ENCODE measurements around the gene MAP1B.
"Not testable (repeated sequence)": the region's sequence is repeated elsewhere in the genome, so short reads cannot be mapped to it uniquely, and the experiment has no call there.

MAP1B gene

GRCh38 chr5:72077390-72077789, 29.9 kb upstream of the MAP1B start:
- no peak overlapping the region for H3K4me3 ChIP-seq (ENCODE audit: control insufficient read depth, low read depth, low read length)
- DNase-seq (ENCODE audit: low read depth) = no peak
- TF ChIP-seq, protein P1, sequence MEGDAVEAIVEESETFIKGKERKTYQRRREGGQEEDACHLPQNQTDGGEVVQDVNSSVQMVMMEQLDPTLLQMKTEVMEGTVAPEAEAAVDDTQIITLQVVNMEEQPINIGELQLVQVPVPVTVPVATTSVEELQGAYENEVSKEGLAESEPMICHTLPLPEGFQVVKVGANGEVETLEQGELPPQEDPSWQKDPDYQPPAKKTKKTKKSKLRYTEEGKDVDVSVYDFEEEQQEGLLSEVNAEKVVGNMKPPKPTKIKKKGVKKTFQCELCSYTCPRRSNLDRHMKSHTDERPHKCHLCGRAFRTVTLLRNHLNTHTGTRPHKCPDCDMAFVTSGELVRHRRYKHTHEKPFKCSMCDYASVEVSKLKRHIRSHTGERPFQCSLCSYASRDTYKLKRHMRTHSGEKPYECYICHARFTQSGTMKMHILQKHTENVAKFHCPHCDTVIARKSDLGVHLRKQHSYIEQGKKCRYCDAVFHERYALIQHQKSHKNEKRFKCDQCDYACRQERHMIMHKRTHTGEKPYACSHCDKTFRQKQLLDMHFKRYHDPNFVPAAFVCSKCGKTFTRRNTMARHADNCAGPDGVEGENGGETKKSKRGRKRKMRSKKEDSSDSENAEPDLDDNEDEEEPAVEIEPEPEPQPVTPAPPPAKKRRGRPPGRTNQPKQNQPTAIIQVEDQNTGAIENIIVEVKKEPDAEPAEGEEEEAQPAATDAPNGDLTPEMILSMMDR (conservative IDR thresholded peaks at IDR 0.05; ENCODE audit: control insufficient read depth, insufficient read depth, low read depth, low read length) = no peak

DNA sequence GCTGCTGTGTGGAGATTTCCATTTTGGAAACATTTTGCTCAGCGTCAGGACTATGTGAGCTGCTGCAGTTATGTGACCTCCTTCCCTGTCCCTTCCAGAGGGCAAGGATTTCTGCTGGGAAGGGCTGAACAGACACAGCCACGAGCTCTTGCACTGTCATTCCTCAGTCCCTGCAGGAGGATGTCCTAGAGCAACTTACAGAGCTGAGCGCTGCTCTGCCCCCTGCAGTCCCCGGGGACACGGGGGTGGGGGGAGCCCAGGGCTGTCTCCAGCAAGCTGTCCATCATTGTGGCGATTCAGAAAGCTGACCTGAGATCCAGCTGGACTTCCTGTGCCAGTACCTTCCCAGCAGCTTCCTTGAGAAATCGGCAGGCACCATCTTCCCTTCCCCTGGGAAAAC, 28.0 kb upstream of the MAP1B start:
- TF ChIP-seq, protein P1 (conservative IDR thresholded peaks at IDR 0.05; ENCODE audit: control insufficient read depth, insufficient read depth, low read depth, low read length) = no peak
- H3K4me3 ChIP-seq (ENCODE audit: control insufficient read depth, low read depth, low read length) = no peak overlapping the region
- DNase-seq (ENCODE audit: low read depth) = no peak

- no peak for DNase-seq (ENCODE audit: low read depth)
- TF ChIP-seq, protein P1 (conservative IDR thresholded peaks at IDR 0.05; ENCODE audit: control insufficient read depth, insufficient read depth, low read depth, low read length) = no peak
- H3K4me3 ChIP-seq (ENCODE audit: control insufficient read depth, low read depth, low read length) = no peak overlapping the region
These were observed 25.2 kb upstream of the MAP1B start for GRCh38 chr5:72082048-72082447.

DNA sequence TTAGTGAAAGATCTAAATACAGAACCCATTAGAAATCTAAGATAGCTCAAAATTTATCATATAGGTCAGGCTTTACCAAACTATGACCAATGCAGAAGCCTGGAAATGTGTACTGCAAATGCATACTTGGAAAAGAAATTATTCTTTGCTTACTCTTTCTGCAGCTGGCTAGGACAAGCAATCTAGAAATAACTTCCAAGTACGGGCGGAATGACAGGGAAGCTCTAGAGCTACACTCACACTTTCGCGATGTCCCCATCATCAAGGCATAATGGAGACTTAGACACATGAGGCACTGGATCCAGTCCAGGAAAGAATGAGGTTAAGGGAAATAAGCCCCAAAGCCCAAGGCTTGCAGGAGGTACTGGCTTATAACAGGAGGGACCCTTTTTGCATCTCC, 22.4 kb upstream of the MAP1B start:
- TF ChIP-seq, protein P1 (conservative IDR thresholded peaks at IDR 0.05; ENCODE audit: control insufficient read depth, insufficient read depth, low read depth, low read length) = no peak

GRCh38 chr5:72085319-72085718, 22.0 kb upstream of the MAP1B start:
- TF ChIP-seq, protein P1 (conservative IDR thresholded peaks at IDR 0.05; ENCODE audit: control insufficient read depth, insufficient read depth, low read depth, low read length) = no peak
- no peak overlapping the region for H3K4me3 ChIP-seq (ENCODE audit: control insufficient read depth, low read depth, low read length)
- no peak for DNase-seq (ENCODE audit: low read depth)

More for the DNA sequence above, 22.4 kb upstream of the MAP1B start:
- DNase-seq (ENCODE audit: low read depth) = no peak
- H3K4me3 ChIP-seq (ENCODE audit: control insufficient read depth, low read depth, low read length) = no peak overlapping the region

- not testable (repeated sequence) for DNase-seq (ENCODE audit: low read depth); H3K4me3 ChIP-seq (ENCODE audit: control insufficient read depth, low read depth, low read length)
These were observed 17.6 kb upstream of the MAP1B start for GRCh38 chr5:72089713-72090112.

GRCh38 chr5:72092074-72092473, 15.2 kb upstream of the MAP1B start:
- TF ChIP-seq, protein P1 (conservative IDR thresholded peaks at IDR 0.05; ENCODE audit: control insufficient read depth, insufficient read depth, low read depth, low read length) = no peak
- H3K4me3 ChIP-seq (ENCODE audit: control insufficient read depth, low read depth, low read length) = no peak overlapping the region
- no peak for DNase-seq (ENCODE audit: low read depth)
